ENCODE results near the gene PKP2.

DNA sequence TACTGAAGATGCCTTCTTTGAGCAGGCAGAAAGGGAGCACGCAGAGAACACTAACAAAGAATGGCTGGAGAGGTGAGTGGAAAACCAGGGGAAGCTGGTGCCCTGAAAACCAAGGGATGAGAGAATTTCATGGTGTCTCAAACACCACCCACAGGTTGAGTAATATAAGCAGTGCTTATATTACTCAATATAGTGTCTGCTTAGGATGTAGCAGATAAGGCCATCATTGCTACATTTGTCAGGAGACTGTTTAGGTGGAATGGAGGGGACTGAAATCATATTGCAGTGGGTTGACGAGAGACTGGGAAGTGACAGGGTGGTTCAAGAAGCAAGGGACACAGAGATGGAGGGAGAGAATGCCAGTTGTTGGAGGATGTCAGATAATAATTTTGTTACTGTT lies 20.6 kb downstream of the PKP2 start:
- TF ChIP-seq ZFP30 (CRISPR knock-in tag; IDR thresholded peaks at IDR 0.05) (no peak), TSHZ2 (CRISPR knock-in tag; IDR thresholded peaks at IDR 0.05) (no peak), ARNTL (CRISPR knock-in tag; IDR thresholded peaks at IDR 0.05; ENCODE audit: borderline replicate concordance, low read depth) (no peak), ZC3H10 (CRISPR knock-in tag; IDR thresholded peaks at IDR 0.05) (no peak), ZFP3 (CRISPR knock-in tag; IDR thresholded peaks at IDR 0.05) (no peak), RARB (CRISPR knock-in tag; IDR thresholded peaks at IDR 0.05) (no peak), CSRNP3 (CRISPR knock-in tag; IDR thresholded peaks at IDR 0.05) (no peak), ZNF70 (CRISPR knock-in tag; IDR thresholded peaks at IDR 0.05) (no peak)
- TF ChIP-seq, protein P1, sequence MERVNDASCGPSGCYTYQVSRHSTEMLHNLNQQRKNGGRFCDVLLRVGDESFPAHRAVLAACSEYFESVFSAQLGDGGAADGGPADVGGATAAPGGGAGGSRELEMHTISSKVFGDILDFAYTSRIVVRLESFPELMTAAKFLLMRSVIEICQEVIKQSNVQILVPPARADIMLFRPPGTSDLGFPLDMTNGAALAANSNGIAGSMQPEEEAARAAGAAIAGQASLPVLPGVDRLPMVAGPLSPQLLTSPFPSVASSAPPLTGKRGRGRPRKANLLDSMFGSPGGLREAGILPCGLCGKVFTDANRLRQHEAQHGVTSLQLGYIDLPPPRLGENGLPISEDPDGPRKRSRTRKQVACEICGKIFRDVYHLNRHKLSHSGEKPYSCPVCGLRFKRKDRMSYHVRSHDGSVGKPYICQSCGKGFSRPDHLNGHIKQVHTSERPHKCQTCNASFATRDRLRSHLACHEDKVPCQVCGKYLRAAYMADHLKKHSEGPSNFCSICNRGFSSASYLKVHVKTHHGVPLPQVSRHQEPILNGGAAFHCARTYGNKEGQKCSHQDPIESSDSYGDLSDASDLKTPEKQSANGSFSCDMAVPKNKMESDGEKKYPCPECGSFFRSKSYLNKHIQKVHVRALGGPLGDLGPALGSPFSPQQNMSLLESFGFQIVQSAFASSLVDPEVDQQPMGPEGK (CRISPR knock-in tag; IDR thresholded peaks at IDR 0.05; ENCODE audit: borderline replicate concordance): no peak
